Globus pallidus (tissue), 1 donor: Measurements from ENCODE around the gene GABBR1.

Experiments used
- DNase-seq: peaks from one replicate; pipeline ENCODE4 v3.0.0-alpha.2; 2015; ENCODE audit warnings: low spot score

The GABBR1 gene

DNA sequence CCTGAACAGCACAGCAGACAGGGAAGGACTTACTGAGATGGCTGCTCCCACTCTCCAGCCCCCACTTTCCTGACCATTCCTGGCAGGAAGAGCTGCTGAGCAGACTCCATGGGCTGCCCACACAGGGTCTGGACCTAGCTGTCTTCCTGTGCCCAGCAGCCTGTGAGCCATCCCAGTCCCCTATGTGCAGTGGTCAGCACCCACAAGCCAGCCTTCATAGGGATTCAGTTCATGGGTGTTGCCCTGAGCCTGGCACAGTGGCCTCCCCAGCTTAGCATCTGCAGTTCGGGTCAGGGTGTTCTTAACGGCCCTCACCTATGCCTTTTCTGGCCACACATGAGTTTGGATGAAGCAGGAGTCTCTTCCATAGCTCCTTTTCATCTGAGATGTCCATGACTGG is 105.4 kb downstream of the GABBR1 start:
- DNase-seq = no peak

DNA sequence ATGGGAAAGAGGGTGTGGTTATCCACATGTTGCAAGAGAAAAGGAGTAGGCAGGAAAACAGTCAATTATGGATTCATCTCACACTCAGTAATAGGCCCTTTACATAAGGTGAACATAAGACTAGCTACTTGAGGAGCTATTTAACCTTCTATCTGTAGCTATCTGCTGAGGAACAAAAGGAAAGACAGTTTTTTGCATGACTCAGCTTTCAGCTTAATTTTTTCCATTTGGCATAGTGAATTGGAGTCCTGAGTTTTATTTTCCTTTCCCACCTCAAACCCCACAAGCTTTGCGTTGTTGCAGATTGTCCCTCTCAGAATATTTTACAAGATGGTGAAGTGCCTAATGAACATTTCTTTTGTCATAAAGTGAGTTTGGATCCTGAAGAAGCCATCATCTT is 105.9 kb downstream of the GABBR1 start:
- no peak for DNase-seq

DNA sequence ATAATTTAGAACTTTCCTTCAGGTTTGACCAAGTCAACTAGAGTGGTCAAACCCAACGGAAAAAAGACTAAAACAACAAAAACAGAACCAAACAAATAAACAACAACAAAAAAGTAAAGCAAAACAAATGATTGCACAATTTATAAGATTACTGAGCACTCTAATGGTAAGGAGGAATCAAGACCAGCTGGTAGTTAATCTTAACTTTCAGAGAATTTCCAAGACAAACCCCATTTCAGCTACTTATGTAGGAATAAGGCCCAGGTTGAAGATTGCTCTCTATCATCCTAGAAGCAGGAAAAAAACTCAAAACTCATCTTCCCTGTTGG is 107.7 kb downstream of the GABBR1 start:
- DNase-seq = no peak

DNA sequence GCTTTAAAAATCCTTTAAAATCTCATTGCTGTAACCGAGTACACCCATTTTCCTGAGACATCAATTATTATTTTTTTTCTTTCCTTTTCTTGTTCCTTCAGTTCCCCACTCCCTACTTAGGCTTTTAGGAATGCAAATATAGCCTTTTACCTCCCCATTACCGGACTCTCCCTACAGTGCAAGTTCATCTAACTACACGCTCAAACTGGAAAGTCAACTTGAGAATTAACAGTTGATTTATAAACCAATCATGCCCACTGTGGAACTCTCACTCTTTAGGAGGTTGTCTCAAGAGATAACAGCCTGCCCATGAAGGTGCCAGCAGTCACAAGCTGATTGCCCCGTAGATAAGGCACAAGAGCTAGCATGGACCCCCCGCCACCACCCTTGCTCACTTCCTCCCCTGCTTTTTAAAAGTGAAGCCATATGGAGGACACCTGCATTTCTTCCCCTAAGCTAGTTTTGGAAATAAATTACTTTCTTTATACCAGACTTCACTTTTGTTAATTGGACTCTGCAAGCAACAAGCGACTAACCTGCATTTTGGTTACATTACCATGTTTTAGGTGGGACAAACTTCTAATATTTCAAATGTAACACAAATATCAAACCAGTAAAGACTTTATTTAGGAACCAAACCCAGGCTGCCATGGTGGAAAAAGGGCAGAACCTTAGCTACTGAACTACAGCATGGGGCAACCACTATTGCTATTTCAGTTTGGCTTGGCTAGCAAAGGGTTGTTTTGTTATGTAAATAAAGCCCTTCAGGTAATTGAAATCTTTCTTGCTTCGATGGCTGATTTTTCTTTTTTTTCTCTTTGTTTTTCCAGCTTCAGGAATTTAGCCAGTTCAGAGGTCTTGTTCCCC is 108.3 kb downstream of the GABBR1 start:
- no peak for DNase-seq

DNA sequence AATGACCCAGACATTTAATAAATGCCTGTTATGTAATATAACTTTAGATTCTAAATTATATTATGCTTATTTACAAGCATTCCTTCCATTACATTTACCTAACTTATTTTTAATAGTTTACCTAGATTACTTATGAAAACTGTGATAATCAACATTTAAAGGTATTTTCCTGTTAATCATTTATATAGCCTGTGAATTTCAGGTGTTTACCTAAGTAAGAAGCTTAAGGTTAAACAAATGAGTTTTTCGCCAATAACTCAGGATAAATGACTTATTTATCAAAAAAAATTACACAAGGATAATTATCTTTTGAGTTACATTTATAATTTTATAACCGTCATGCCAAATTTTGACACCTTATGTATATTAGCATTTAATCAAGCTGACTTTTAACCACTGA is 108.9 kb downstream of the GABBR1 start:
- no peak for DNase-seq

DNA sequence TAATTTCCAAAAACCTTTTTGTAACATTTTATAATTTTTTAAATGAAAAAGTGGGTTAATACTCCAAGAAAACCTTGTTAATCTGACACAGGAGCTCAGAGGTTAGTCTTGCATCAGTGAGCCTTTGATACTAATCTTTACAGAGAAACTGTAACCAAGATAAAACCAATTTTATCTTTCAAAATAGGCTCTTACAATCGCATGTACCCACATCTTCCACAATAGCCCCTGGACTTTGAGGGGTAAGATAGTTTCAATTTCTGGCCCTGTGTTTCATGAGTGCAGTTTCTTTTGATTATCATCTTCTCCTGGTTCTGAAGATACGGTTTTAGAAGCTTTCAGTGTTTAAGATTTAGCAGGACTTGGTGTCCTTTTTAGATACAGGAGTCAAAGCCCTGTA is 110.8 kb downstream of the GABBR1 start:
- DNase-seq = no peak

DNA sequence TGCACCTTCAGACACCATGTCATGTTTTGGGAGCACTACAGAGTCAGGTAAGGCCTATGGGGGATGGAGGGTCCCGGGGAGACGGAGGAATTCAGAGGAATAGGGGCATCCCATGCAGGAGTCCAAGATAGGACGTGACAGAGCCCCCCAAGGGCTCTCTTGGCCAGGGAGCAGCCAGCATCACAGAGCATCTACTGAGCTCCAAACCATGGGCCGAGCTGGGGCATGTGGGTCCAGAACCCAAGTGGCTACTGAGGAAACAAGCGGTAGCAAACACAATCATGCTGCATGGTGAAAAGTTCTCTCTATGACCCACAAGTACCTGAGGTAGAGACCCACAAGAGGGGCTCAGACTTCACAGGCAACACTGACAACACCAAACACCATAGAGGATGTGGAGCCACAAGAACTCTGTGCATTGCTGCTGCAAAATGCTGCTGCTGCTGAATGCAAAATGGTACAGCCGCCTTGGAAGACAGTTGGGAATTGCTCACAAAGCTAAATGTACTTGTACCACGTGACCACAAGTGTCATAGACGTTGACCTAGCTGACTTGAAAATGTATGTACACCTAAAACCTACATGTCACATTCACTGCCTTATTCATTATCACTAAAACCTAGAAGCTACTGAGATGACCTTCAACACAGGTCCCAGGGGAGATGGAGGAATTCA is 111.8 kb downstream of the GABBR1 start:
- no peak for DNase-seq

DNA sequence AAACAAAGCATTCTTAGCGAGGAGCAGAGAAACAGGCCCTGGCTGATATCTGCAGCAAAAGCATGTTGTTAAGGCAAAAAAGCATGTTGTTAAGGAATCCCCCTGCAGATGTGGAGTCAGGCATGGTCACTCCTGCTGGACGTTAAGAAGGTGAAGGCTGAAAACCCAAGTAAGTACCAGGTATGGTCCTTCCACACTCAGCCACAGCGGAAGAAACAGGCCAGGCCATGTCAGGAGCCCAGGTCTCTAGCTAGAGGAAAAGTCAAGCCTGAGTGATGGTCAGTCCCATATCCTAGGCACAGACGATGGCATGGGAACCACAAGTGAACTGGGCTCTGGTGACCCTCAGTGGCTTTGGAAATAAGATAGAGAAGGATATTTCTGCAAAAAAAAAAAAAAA is 112.8 kb downstream of the GABBR1 start:
- no peak for DNase-seq

DNA sequence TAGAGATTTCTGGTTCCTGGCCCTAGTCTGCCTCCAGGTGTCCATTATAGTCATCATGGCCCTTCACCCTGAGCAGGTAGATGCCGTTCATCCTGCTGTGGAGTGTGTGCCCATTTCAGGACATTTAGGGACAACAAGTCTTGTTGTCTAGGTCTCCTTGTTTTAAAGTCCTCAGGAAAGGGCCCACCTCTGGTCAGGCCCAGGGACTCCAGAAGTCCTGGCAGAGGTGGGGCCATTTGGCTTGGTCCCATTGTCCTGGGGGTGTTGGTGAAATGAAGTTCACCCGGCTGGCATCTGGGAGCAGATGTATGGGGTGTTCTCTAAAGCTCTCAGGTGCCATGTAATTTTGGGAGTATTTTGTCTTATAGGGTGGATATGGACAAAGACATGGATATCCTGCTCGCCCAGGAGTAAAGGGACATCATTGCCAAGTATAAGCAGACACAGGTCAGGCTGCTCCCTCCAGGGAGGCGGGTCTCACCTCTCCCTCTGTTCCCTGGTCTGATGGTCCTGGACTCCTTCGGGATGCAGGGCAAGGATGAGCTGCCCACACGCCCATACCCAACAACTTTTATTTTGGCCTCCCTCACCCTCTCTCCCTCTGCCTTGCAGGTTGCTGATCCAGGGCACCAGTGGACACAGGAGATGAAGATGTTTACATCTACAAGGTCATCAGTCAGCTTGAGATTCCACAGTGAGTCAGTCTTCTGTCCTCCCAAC is 113.5 kb downstream of the GABBR1 start:
- DNase-seq = no peak

DNA sequence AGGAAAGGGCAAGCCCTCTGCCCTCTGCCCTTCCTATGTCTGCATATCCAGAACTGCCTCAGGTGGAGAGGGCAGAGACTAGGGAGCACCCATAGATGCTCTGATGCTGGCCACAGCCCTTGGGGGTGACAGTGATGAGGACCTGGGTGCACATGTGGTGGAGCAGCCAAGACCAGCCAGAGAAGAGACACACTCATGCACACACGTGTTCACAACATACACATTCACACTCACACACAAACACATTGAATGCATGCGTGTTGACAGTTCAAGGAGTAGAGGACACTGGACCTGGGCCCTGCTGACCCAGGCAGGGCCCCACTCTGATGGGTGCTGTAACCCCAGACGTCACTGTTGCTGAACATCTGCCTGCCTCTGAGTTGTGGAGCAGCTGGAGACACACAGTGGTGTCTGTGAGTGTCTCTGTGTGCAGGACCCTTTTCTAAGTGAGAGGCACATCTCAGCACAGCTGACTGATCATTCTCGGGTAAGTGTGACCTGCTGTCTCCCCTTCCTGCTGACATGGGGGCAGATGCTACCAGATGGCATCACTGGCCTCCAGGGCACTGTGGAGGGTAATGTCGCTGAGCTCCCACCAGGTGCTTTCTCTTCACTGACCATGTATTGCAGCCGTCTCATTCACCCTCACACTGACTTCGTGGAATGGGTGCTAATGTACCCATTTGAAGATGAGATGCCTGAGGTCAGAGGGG is 115.1 kb downstream of the GABBR1 start:
- no peak for DNase-seq

DNA sequence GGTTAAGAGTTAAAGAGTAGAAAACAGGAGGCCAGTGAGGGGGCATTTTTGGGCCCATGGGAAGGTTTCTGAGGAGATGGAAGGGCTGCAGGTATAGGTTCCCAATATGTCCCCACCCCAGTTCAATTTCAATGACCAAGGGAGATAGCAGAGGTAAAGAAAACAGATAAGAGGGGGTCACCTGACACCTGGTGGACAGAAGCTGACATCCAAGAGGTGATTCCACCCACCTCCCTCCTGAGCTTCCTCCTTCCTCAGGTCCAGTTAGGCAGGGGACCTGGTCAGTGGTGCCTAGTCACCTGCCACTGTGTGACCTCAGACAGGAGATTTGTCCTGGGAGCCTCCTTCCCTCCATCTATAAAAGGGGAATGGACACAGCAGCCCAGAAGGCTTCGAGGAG is 115.7 kb downstream of the GABBR1 start:
- DNase-seq = no peak

DNA sequence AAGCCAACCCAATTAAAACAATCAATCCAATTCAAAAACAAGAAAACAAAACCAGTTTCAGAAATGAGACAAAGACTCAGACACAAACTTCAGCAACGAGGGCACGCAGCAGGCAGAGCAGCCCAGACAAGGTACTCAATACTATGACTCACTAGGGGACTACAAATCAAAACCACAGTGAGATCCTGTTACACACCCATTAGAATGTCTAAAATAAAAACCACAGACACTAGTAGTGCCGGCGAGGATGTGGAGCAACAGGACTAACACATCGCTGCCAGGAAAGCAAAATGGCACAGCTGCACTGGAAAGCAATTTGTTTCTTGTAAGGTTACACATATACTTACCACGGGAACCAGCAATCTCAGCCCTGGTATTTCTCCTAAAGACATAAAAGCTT is 116.9 kb downstream of the GABBR1 start:
- DNase-seq = no peak

DNA sequence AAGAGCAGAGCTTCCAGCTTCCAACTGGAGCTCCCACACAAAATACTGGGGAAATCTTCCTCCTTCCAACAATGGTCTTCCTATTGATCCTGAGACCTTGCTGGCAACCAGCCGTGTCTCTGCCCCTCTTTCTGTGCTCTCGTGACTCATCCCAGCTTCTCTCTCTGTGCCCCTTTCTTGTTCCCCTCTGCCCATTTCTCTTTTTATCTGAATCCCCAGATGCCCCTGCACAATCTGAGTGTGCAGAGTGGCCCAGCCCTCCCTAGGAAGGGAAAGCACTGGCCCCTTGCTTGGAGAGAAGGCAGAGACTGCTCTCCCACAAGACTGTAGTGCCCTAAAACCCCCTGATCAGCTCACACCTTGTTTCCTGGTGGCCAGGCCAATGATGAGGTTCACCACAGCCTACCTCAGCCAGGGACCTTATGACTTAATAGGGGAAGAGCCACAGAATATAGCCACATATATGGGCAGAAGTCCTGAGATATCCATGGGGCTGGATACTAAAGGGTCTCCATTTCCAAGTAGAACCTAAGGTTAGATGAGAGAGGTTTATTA is 122.2 kb downstream of the GABBR1 start:
- no peak for DNase-seq

DNA sequence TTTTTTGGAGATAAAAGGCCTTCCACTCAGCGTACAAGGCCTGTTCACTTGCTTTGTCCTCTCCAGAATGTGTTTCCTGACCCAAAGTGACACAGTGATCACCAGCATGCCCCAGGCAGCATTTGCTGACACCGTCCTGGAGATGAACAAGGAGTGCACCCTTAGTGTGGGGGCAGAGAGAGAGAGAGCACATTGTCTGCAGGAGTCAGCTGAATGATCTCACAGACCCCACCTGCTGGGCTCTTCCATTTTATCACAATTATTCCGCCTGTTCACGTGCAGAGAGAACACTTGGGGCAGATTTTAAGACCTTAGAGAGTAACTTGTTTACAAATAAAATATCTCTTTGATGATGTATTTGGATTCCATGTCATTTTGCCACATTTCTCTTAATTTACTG is 122.8 kb downstream of the GABBR1 start:
- DNase-seq = no peak
